H9 (cell line): ENCODE results near the gene ERC2. TPM values are rescaled to one million over a fixed set of nuclear protein-coding genes. Genes with fewer than 3 reads are reported as not detected.

Source experiments
- DNase-seq: peaks from one replicate; pipeline ENCODE4 v3.0.0-alpha.2; 2017
- H2AFZ ChIP-seq: one replicate; pipeline ENCODE4 v1.6.1; 2013; ENCODE audit warnings: mild to moderate bottlenecking, low read length, control low read depth, moderate library complexity
- H2AK5ac ChIP-seq: 2 replicates; pipeline ENCODE4 v1.6.1; 2013; ENCODE audit warnings: low read length, control low read depth, mixed read lengths; ENCODE audit not compliant: insufficient read length
- H2BK120ac ChIP-seq: one replicate; pipeline ENCODE4 v1.6.1; 2013; ENCODE audit warnings: low read depth, mild to moderate bottlenecking, low read length, control low read depth, inconsistent platforms; ENCODE audit not compliant: poor library complexity, severe bottlenecking
- H2BK12ac ChIP-seq: 2 replicates; pipeline ENCODE4 v1.6.1; 2013; ENCODE audit warnings: low read length, control low read depth, mixed read lengths, low read depth; ENCODE audit not compliant: insufficient read length
- H2BK15ac ChIP-seq: 2 replicates; pipeline ENCODE4 v1.6.1; 2013; ENCODE audit warnings: low read depth, low read length, control low read depth
- H2BK20ac ChIP-seq: one replicate; pipeline ENCODE4 v1.6.1; 2013; ENCODE audit warnings: low read depth, mild to moderate bottlenecking, low read length, control low read depth, inconsistent platforms; ENCODE audit not compliant: poor library complexity, severe bottlenecking
- H2BK5ac ChIP-seq: 2 replicates; pipeline ENCODE4 v1.6.1; 2013; ENCODE audit warnings: low read length, control low read depth, mixed read lengths; ENCODE audit not compliant: insufficient read length
- H3K14ac ChIP-seq: 2 replicates; pipeline ENCODE4 v1.6.1; 2013; ENCODE audit warnings: low read length, control low read depth; ENCODE audit not compliant: insufficient read depth
- H3K18ac ChIP-seq: 2 replicates; pipeline ENCODE4 v1.6.1; 2013; ENCODE audit warnings: low read depth, mild to moderate bottlenecking, mixed read lengths, low read length, control low read depth; ENCODE audit not compliant: insufficient read length
- H3K23ac ChIP-seq: 2 replicates; pipeline ENCODE4 v1.6.1; 2013; ENCODE audit warnings: low read length, control low read depth, mixed read lengths, low read depth; ENCODE audit not compliant: insufficient read length
- H3K23me2 ChIP-seq: 2 replicates; pipeline ENCODE4 v1.6.1; 2013; ENCODE audit warnings: low read depth, mild to moderate bottlenecking, mixed read lengths, low read length, control low read depth; ENCODE audit not compliant: insufficient read length, poor library complexity, severe bottlenecking
- H3K27ac ChIP-seq: 2 replicates; pipeline ENCODE4 v1.5.1; 2013; ENCODE audit warnings: low read length, control low read depth, mixed read lengths, low read depth; ENCODE audit not compliant: insufficient read length
- H3K27me3 ChIP-seq: 2 replicates; pipeline ENCODE4 v1.6.1; 2013; ENCODE audit warnings: low read length, control low read depth, inconsistent platforms; ENCODE audit not compliant: insufficient read depth
- H3K4ac ChIP-seq: 2 replicates; pipeline ENCODE4 v1.6.1; 2013; ENCODE audit warnings: low read depth, mild to moderate bottlenecking, control low read depth, inconsistent platforms, low read length, moderate library complexity
- H3K4me1 ChIP-seq: 2 replicates; pipeline ENCODE4 v1.6.1; 2013; ENCODE audit warnings: low read length, control low read depth, inconsistent platforms; ENCODE audit not compliant: insufficient read depth
- H3K4me2 ChIP-seq: 2 replicates; pipeline ENCODE4 v1.6.1; 2013; ENCODE audit warnings: low read length, control low read depth, mixed read lengths; ENCODE audit not compliant: insufficient read length, insufficient read depth
- H3K56ac ChIP-seq: 2 replicates; pipeline ENCODE4 v1.6.1; 2013; ENCODE audit warnings: low read depth, mild to moderate bottlenecking, mixed read lengths, low read length, control low read depth; ENCODE audit not compliant: insufficient read length
- H3K79me1 ChIP-seq: 2 replicates; pipeline ENCODE4 v1.6.1; 2013; ENCODE audit warnings: low read depth, mild to moderate bottlenecking, moderate library complexity, low read length, control low read depth, inconsistent platforms; ENCODE audit not compliant: insufficient read depth, poor library complexity, severe bottlenecking
- H3K79me2 ChIP-seq: 2 replicates; pipeline ENCODE4 v1.6.1; 2013; ENCODE audit warnings: low read length, control low read depth, inconsistent platforms; ENCODE audit not compliant: insufficient read depth
- H3K9ac ChIP-seq: 2 replicates; pipeline ENCODE4 v1.6.1; 2013; ENCODE audit warnings: low read length, control low read depth, mixed read lengths; ENCODE audit not compliant: insufficient read length; ENCODE audit errors: extremely low read depth
- H3K9me3 ChIP-seq: one replicate; pipeline ENCODE4 v1.6.1; 2013; ENCODE audit warnings: low read depth, low read length, inconsistent platforms; ENCODE audit not compliant: control insufficient read depth
- H3T11ph ChIP-seq: one replicate; pipeline ENCODE4 v1.6.1; 2013; ENCODE audit warnings: mild to moderate bottlenecking, low read length, control low read depth, inconsistent platforms
- H4K20me1 ChIP-seq: one replicate; pipeline ENCODE4 v1.6.1; 2013; ENCODE audit not compliant: control insufficient read depth, insufficient read length, insufficient read depth
- H4K5ac ChIP-seq: 2 replicates; pipeline ENCODE4 v1.6.1; 2013; ENCODE audit warnings: low read depth, mild to moderate bottlenecking, mixed read lengths, low read length, control low read depth; ENCODE audit not compliant: insufficient read length
- H4K8ac ChIP-seq: replicated peaks from 2 replicates; pipeline ENCODE4 v1.6.1; 2013; ENCODE audit warnings: low read length, control low read depth, mixed read lengths, low read depth; ENCODE audit not compliant: insufficient read length
- H4K91ac ChIP-seq: 2 replicates; pipeline ENCODE4 v1.6.1; 2013; ENCODE audit warnings: low read depth, mild to moderate bottlenecking, moderate library complexity, mixed read lengths, low read length, control low read depth; ENCODE audit not compliant: insufficient read length
- H3K27ac Mint-ChIP-seq, 3 experiments: 2 replicates in 2 of 3; 3 replicates in 1 of 3; pipeline ENCODE4 v1.8.0; 2020 to 2021; ENCODE audit warnings: mixed read lengths in 3 of 3, mild to moderate bottlenecking in 1 of 3, moderate library complexity in 1 of 3
- H3K27me3 Mint-ChIP-seq: 2 replicates; pipeline ENCODE4 v1.8.0; 2021; ENCODE audit warnings: low read depth, mild to moderate bottlenecking, moderate library complexity, mixed read lengths
- H3K36me3 Mint-ChIP-seq, 3 experiments: 2 replicates in 2 of 3; 3 replicates in 1 of 3; pipeline ENCODE4 v1.8.0; 2020 to 2021; ENCODE audit warnings: low read depth in 3 of 3, mixed read lengths in 3 of 3; ENCODE audit not compliant: insufficient read depth in 1 of 3
- H3K4me1 Mint-ChIP-seq, 2 experiments: 2 replicates each; pipeline ENCODE4 v1.8.0; 2020; ENCODE audit warnings: mixed read lengths in 2 of 2
- H3K4me3 Mint-ChIP-seq, 2 experiments: 2 replicates in 1 of 2; 3 replicates in 1 of 2; pipeline ENCODE4 v1.8.0; 2020 to 2021; ENCODE audit warnings: mild to moderate bottlenecking in 2 of 2, mixed read lengths in 2 of 2, moderate library complexity in 1 of 2
- H3K9me3 Mint-ChIP-seq, 2 experiments: 2 replicates in 1 of 2; 3 replicates in 1 of 2; pipeline ENCODE4 v1.8.0; 2020; ENCODE audit warnings: mild to moderate bottlenecking in 2 of 2, mixed read lengths in 2 of 2, moderate library complexity in 1 of 2
- WGBS: extraction: QIAGEN DNeasy Blood & Tissue Kit; methylation state at CpG from one replicate; pipeline ENCODE4 v1.1.7; 2013; ENCODE audit warnings: missing lambda C conversion rate, low lambda C conversion rate, mixed read lengths; ENCODE audit not compliant: insufficient read length; ENCODE audit errors: extremely low coverage; 5-methylcytosine and 5-hydroxymethylcytosine counted together
- total RNA-seq: library from RNA; stranded (reverse); gene quantifications from 2 replicates; pipeline ENCODE4 v1.2.1, GENCODE V29; 2021
- TF ChIP-seq, protein P1 (sequence below): fragments of 200-600 bp; sonication (generic); conservative IDR thresholded peaks from 3 replicates; pipeline ENCODE4 v1.8.0; 2021; ENCODE audit warnings: antibody characterized with exemption, mild to moderate bottlenecking

The ERC2 gene
- total RNA-seq, 1 experiment from 2014 or later: 15.4 TPM

DNA sequence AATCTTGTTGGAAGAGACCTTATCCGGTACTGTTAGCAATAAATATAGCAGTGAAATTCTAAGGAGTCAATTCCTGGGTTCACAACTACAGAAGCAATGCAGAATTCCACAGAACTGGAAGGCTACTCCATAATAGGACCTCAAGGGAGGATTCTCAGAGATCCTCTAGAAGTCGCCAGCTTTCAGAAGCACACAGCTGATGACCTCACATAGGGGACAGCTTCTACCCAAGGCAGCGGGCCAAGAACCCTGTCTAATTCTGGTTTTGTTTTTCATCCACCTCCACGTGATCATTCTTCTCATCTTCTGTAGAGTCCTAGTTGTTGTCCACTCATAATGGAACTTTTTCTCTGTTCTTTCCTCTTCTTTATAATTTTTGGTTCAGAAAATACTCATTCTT lies 99.4 kb downstream of the ERC2 start:
- Mint-ChIP-seq H3K9me3 (no peaks in the 10 kb centered on the region), H3K27ac (no peak overlapping the region), H3K27me3 (no peaks in the 10 kb centered on the region), H3K36me3 (no peaks in the 10 kb centered on the region), H3K4me1 (peaks cover 36 to 39% of the 10 kb centered on the region in 2 experiments), H3K4me3 (no peak overlapping the region)
- WGBS: no CpG with 5 or more reads among the region's 4 CpGs
- Histone ChIP-seq H3K56ac (no peak overlapping the region), H2BK20ac (no peak overlapping the region), H2AFZ (no peak overlapping the region), H3K4ac (no peak overlapping the region), H3K18ac (no peak overlapping the region), H3T11ph (no peak overlapping the region), H4K8ac (no peak overlapping the region), H3K9me3 (no peaks in the 10 kb centered on the region), H3K79me1 (no peaks in the 10 kb centered on the region), H2BK12ac (no peak overlapping the region), H4K5ac (no peak overlapping the region), H4K91ac (no peak overlapping the region), H3K23ac (no peak overlapping the region), H2BK5ac (no peak overlapping the region), H3K9ac (no peak overlapping the region), H3K4me2 (no peak overlapping the region), H3K4me1 (peaks cover 2% of the 10 kb centered on the region; the same call in 1 of the 2 replicates), H2AK5ac (no peak overlapping the region), H2BK120ac (no peak overlapping the region), H2BK15ac (no peak overlapping the region), H3K27me3 (no peaks in the 10 kb centered on the region), H3K79me2 (no peaks in the 10 kb centered on the region), H3K27ac (no peak overlapping the region), H3K14ac (no peak overlapping the region), H3K23me2 (no peaks in the 10 kb centered on the region), H4K20me1 (no peaks in the 10 kb centered on the region)
- TF ChIP-seq, protein P1, sequence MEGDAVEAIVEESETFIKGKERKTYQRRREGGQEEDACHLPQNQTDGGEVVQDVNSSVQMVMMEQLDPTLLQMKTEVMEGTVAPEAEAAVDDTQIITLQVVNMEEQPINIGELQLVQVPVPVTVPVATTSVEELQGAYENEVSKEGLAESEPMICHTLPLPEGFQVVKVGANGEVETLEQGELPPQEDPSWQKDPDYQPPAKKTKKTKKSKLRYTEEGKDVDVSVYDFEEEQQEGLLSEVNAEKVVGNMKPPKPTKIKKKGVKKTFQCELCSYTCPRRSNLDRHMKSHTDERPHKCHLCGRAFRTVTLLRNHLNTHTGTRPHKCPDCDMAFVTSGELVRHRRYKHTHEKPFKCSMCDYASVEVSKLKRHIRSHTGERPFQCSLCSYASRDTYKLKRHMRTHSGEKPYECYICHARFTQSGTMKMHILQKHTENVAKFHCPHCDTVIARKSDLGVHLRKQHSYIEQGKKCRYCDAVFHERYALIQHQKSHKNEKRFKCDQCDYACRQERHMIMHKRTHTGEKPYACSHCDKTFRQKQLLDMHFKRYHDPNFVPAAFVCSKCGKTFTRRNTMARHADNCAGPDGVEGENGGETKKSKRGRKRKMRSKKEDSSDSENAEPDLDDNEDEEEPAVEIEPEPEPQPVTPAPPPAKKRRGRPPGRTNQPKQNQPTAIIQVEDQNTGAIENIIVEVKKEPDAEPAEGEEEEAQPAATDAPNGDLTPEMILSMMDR: no peak
- no peak for DNase-seq
